Suppressor macrophage treated with lipopolysaccharide for 4 hours (primary cell): ENCODE data around the gene MED12L.
A peak's percentile ranks its signal among the peaks of the same experiment; 100 is the strongest.

Experiments
- DNase-seq: peaks from one replicate; pipeline ENCODE4 v3.0.0-alpha.2; 2020

Gene MED12L

DNA sequence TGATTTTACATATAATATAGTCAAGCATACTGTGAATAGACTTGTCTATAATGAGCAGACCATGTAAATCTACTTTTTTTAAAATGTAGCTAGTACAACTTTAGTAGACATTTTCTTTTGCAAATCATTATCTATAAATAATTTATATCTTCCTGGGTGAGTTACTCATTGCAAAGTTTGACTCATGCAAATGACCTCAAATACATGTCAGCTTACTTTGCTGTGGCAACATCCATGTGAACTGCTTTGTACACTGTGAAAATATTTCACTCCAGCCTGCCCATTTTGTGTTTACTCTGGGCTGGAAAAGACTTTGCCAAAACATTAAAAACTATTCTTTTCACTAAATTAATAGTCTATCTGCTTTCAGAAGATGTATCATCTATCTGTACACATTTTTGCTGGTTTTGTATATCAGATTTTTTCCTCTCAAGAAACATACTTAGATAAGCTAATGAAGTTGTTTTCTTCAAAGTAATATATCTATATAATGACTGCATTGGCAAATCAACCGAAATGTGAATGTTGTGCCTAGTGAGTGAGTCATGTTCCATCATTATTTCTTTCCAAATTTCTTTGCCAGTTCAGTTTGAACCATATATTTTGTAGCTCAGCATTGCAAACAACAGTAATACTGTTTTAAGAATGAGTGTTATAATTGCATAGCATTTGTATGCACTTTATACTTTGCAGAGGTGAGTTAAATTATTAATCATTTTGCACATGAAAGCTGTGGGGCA, 348.9 kb downstream of the MED12L start:
- peak; percentile 50 for DNase-seq

DNA sequence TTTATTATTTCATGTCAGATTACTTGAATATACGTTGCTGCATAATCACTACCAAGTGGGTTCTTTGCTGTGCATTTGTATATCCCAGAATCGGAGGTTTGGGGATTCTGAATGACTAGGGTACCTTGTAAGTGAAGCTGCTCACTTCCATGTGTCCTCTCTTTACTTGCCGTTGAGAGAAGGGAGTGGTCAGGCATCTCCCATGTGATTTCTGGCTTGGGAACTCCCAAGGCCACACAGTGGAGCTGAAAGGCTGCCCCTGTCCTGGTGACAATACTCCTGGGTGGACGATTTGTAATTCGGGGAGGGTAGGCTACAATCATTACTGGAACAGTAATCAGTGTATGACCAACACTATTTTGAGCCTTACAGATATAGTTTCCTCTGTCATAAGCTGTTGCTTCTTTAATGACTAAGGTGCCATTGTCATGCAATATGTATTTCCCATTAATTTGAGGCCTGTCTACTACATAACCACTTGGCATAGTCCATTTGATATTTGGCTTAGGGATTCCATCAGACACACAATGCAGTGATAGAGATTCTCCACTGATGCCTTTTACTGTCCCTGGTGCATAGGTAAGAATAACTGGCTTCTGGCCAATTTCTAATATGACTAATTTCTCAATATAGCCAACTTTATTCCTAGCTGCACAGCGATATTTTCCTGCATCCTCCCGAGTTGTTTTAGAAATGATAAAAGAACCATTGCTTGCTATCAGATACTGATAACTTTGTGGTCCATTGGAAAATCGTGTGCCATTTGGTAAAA, 351.4 kb downstream of the MED12L start:
- no peak for DNase-seq

DNA sequence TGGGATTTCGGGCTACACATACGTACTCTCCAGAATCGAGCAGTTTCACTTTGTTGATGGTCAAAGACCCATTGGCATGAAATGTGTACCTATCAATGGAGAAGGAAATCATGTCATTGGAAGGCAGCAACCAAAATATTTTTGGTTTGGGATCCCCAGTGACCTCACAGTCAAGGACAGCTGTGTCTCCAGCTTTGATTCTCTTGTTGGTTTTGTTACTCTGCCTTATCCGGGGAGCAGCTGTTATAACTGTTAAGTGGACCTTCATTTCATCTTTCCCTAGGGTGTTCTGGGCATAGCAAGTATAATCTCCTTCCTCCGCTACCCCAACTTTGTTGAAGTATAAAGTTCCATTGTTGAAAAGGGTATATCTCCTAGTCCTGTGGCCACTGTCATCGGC, 352.4 kb downstream of the MED12L start:
- no peak for DNase-seq

DNA sequence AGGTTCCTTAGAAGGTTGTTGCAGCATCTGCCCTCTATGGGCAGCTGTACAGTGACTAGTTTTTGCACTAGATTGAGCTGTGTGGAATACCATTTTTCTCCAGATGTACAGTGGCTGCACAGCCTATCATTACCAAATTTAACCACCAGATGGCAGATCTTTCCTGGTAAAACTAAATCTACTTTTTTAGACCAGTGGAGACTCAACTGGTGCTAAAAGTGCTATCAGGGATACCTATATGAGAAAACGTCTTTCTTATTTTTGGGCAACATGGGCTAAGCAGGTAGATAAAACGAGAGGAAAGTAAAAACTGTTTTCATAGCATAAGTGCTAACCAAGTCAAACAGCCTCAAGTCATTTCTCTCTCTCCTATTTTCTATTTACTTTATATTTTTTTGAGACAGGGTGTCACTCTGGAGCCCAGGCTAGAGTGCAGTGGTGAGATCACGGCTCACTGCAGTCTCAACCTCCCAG, 354.2 kb downstream of the MED12L start:
- DNase-seq: peak; percentile 78

DNA sequence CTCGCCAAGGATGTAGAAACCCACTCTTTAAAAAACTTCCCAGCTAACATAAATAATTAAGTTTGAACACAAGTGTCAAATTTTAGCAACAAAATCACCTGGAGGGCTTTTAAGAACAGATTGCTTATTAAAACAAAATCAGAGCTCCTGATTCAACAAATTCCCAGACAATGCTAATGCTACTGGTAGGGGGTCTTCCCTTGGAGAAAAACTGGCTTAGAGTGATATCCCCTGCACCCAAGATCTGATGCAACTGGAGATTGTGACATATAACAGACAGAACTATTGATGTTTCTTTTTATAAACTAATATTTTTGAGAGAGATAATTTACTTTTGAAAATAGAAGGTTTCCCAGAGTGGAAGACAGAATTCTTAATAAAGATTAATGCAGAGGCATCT, 355.5 kb downstream of the MED12L start:
- DNase-seq: no peak

DNA sequence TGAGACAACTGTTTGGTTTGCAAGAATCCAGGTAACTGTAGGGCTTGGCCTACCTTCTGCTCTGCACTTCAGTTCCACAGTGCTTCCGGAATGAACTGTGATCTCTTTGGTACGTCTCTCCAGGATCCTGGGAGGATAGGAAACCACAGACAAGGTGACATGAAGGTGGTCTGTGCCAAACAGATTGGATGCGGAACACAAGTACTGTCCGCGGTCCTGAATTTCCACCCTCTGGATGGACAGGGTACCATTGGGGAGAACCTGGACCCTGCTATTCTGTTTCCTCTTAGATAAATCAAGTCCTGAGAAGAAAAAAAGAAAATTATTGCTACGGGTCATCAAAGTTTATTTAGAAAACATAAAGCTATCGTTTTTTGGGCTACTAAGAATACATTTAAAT, 358.1 kb downstream of the MED12L start:
- DNase-seq: no peak

DNA sequence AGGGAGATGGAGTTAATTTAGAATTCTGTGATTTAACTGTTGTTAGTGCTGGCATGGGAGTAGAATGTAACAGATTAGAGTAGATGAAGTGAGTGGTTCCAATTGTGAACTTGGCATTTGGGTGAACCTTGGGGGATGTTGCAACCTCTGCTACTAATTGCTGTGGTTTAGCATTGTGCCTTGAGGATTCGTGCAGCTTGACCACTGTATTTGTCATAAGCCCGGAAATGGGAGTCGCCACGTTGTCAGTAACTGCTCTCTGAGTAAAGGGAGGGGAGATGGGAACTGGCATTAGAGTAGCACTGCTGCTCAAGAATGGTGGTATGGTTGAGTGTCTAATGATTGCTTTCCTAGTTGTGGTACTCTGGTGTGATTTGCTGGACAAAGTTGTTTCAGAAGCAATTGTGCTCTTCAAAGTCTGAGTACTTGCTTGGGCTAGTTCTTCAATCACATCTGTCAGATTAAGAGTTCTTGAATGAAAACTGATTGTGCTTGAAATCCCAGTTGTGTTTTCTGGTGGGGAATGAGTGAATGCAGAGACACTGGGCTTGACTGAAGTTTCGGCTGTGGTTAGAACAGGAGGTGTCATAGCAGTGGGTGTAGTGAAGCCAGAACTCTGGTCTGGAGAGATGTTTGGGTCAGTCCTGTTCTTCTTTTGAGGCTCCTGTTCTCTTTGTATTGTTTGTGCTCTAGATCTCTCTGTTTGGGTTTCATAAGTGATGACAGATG, 360.0 kb downstream of the MED12L start:
- DNase-seq: peak; percentile 67

DNA sequence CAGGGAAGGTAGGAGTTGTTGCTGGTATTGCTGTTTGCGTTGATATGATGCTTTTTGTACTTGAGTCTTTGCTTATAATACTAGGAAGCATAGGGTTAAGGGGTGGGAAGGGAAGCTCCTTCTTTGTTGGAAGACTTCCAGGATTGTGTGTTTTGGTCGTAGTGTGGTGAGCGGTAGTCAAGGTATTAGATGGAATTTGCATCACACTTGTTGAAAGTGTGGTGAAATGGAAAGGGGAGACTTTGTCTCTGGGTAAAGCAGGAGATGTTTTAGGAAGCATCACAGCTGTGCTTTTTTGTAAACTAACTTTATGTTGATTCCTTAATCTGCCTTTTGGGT, 360.5 kb downstream of the MED12L start:
- no peak for DNase-seq

DNA sequence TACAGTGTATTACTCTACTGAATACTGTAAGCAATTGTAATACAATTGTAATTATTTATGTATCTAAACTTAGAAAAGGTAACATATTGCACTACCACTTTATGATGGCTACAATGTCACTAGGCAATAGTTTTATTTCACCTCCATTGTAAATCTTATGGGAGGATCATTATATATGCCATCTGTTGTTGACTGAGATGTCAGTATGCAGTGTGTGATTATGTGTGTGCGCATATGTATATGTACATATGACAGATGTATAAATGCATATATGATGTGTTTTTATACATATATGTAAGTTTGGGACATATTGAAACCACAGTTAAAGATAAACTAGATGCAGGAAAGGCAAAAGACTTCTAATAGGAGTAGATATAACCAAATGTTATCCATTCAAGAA, 366.9 kb downstream of the MED12L start:
- no peak for DNase-seq

DNA sequence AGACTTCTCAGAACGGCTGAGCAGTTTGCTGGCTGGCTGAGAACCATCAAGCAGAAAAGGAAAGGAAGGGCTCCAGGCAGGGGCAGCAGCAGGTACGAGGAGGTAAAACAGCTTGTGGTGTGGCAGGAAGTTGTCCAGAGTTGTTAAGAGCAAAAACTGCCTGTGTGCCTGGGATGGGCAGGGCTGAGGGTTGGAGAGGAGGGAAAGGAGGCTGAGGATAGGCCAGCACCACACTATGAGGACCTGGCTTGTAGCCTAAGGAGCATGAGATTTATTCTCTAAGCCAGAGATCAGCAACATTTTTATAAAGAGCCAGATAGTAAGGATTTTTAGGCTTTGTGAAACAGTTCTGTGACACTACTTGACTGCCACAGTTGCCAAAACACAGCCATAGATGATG, 367.4 kb downstream of the MED12L start:
- DNase-seq: no peak

DNA sequence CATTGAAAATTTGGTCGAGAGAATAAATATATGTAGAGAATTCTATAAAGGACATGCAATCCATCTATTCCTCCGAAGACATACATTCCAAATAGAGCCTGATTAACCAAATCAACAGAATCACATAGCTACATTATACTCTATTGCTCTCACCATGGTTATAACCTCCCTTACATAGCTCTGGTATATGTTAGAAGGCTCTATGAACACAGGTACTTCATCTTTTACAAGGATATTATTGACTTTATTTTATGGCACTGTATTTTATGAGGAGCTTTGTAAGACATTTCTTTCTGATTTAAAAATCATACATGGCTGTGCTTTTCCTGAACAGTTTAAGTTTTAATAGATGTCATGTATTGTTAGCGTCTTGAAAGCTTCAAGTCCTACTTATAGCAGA, 370.6 kb downstream of the MED12L start:
- no peak for DNase-seq

DNA sequence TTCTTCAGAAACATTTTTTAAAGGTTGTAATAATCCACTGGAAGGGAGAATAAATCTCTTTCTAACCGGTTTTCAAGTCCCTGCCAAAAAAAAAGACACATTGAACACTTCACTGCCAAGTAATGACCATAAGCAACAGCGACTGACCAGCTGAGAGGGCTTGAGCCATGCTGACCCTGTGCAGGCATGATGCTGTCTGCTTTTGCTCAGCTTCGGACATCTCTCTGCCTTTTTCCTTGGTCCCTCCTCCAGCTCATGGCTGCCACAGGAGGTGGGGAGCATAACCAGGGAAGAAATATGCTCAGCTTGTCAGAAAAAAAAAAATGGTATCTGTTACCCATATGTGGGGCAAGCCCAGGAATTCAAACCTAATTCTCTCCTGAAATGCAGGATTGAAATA, 373.9 kb downstream of the MED12L start:
- no peak for DNase-seq

DNA sequence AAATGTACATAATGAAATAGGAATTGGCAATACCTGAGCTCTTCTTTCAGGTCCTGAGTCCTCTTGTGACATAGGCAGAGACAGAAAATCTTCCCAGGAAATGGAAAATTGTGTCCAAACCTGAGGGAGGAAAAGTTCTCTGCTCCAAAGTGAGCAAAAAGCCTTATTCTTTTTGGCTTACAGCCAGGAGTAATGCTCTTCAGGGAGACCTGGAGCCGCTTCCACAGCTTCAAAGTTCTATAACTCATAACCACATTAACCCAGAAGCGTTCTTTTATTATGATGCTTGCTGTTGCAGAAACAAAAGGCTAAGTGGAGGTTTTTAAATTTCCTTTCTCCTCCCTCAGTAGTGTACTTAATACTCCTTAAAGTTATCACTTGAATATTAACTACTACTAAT, 374.8 kb downstream of the MED12L start:
- no peak for DNase-seq

DNA sequence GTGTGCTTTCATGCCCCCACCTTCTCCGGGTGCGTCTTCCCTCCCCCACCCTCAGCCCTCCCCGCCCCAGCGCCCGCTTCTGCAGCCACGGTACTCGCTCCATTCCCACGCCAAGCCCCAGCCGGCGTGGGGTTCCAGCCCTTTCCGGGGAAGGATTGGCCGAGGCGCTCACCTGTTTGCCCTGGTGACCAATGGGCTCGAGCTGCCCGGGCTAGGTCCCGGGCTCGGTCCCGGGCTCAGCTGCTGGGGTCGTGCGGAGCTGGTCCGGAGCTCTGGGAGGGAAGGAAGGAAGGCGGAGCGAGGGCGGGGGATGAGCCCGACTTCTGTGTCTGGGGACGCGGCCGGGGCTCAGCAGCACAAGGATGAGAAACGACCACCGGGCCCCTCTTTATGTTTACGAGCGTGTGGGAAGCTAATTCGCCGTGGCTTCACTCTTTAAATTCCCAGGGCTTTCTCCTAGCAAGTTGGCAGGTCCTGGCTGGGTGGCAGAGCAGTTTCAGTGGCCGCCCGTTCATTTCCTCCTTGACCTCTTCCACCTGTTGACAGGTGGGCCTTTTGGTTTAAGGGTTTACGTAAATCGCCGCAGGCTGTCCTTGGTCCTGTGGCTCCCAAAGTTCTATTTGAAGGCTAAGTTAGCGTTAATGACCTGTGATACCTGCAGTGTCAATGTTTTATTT, 375.4 kb downstream of the MED12L start, which contains the start of gene IGSF10:
Gene IGSF10, minus strand, starts transcription at position 288 of the 677 bp plus-strand sequence. CDS start 2,352 bp downstream, outside the sequence.
- no peak for DNase-seq

DNA sequence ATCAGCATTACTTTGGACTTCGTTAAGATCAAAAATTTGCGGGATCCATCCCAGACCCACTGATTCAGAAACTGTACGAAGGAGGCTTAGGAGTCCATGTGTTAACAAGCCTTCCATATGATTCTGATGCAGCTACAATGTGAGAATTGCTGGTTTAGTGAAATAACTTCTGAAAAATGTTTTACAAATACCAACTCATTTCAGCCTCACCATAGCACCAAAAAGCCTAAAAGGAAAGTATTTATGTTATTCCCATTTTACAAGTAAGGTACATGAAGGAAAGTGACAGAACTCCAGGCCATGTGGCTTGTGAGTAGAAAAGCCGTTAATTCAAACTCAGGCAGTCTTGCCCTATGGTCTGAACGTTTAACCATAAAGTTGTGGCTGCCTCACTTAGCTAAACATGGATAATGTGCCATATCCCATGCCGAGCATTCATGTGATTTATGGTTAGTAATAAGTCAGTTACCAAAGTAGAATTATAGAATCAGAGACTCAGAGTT, 376.9 kb downstream of the MED12L start:
- DNase-seq: no peak

DNA sequence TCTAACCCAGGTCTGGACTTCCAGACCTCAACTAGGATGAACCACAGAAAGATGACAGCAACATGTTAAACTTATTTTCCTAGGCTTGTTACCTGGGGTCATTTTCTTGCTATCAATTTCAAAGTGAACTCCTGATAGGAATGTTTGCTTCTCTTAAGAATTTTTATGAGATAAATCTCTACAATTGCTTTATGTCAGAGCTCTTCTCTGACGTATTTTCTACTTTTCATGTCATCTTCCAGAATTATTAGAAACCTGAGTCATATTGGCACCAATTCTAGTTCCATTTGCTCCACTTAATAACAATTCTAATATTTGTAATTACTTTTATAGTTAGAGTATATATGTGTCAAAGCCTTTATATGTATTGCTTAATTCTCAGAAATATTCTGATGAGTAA, 377.5 kb downstream of the MED12L start:
- DNase-seq: no peak

DNA sequence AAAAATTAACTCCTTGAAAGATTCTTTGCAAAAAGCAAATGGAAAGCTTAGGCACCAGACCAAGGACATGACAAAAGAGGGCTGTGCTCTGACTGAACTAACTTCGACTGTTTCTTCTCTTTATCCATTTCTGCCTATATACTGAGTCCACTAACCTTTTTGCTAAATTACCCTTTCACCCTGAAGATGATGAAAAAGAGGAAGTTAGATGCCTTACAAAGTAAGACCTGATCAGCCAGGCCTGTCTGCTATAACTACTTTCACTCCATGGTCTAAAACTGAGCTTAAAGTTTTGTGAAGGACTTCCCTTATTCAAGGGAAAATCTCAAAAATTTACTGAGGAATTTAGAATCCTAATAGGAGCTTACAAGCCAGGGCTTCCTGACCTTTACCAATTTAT, 381.6 kb downstream of the MED12L start:
- peak; percentile 7 for DNase-seq

DNA sequence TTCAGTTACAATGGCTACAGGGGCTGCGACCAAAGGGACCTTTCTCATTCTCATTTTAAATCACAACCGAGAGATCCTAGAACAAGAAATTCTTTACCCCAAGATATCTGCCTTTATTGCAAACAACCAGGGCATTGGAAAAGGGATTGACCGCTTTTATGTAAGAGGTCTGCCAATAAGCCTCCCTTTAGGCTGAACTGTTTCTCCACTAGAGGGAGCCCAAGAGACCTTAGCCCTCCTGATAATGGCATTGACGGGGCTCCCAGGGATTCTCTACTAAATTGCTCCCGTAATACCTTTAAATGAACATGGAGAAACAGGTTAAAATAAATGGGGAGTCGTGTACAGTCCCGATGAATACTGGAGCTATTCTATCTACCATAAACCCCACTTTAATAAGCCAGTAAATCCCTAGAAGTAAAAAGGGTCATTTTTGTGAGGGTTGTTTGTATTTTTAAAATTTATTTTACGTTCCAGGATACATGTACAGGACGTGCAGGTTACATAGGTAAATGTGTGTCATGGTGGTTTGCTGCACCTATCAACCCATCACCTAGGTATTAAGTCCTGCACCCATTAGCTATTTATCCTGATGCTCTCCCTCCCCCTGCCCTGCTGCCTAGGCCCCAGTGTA, 382.9 kb downstream of the MED12L start:
- DNase-seq: peak; percentile 79

DNA sequence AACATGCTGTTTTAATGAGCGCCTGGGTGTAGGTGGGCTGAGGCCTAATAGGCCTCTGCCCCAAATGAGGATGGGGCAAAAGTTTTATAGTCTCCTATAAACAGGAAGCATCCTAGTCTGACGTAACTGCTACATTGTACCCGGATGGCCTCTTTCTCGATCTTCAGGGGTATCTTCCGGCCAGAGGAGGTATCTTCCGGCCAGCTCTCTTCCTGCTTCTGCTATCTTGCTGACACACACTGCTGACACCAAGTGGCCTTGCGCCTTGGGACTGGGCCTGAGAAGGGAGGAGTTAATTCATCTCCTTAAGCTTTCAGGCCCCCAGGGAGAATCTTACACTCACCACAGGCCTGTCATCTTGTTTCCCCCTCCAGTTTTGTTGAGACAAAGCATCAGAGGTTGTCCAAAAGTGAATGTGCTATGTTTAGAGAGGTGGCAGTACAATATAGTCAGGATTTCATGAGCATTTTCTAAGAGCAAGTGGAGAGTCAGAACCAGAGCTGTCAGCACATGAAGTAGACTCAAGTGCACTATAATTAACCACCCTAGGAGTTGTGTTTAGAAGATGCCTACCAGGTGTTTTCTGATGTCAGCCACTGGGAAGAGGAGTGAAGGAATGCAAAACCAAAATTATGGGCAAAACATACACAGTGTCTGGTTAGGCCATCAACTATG, 391.0 kb downstream of the MED12L start:
- no peak for DNase-seq

DNA sequence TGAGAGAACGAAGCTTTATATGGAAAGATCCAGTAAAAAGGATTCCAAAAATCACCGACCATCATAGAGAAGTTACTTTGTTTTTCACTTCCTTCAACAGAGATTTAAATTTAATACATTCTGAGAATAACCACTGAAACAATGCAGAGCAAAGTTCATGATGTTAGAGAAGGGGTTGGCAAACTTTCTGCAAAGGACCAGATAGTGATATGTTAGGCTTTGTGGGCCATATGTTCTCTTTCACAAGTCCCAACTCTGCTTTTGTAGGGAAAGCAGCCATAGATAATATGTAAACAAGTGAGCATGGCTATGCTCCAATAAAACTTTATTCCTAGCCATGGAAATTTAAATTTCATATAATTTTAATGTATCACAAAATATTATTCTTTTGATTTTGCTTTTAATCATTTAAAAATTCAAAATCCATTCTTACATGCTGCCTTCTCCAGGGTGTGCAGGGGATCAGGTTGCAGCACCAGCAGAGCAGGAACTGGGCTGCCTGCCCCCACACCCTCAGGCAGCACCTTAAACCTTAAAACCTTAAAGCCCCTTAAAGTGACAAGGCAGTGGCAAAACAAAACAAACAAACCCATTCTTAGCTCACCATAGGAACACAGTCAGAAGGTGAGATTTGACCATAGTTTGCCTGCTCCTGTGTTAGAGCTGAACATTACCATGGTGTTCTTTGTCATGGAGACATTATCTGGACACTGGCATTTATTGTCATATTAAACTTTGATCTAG, 392.3 kb downstream of the MED12L start:
- DNase-seq: no peak

DNA sequence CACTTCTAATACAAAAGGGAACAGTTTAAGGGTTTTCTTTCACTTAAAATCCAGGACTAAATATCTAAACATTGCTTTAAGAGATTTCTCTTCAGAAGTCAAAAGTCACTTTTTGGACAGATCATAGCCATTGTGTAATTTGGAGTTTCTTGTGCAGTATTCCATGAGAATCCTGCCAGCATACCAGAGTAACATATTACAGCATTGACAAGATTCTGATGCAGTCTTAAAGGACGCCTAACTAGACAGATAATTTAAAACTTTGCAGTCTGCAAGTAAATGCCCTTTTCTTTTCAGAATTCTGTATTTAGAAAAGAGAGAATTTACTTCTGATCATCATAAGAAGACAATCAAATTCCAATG, 392.9 kb downstream of the MED12L start:
- DNase-seq: no peak
